ENCODE measurements around the gene CFAP119.
"Not testable (repeated sequence)": the region's sequence is repeated elsewhere in the genome, so short reads cannot be mapped to it uniquely, and the experiment has no call there.

The CFAP119 gene

DNA sequence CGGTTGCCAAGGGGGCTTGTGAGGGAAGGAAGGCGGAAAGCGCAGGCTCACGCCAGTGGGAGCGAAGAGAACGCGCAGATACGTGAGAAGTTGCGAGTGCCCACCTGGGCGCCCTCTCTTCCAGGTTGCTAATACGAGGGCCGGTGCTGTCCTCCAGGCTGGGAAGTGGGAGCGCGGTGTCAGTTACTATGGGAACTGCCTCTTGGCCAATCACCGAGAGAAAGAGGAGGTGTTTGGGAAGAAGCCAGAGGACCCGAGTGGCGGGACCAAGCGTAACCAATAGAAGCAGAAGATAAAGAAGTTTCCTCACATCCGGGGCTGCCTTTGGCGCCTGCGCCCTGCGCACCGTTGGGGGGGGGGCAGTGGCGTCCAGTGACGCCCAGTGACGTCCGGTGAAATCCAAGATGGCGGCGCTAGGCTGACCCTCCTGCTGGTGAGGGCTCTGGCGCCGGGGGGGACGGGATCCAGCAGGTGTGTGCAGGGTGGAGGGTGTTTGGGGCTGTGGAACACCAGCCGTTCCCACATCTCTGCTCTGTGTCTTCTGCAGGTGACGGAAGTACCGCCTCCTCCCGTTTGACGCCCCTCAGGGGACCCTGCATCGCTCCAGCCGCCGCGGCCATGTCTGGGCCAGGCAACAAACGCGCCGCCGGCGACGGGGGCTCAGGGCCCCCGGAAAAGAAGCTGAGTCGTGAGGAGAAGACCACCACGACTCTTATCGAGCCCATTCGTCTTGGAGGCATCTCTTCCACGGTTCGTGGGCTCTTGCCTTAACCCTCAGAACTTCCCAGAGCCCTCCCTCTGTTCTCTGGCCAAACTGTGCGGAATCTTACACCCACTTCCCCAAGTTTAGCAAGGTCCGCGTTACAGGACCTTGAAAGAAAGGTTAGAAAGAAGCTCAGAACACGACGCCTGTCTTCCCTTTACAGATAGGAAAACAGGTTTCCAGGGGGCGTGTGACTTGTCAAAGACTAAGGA, at the start of gene CFAP119, which contains the start of gene RNF40:
Gene CFAP119, minus strand, starts transcription at position 135 of the 975 bp plus-strand sequence. CDS start 314 bp downstream, outside the sequence.
Gene RNF40, plus strand, starts transcription at position 395 of the 975 bp plus-strand sequence. Its CDS starts 224 bp downstream, at position 619.
- DNase-seq (ENCODE audit: extremely low read depth, low read depth), result peak; percentile 94
- no peak for TF ChIP-seq CTCF (IDR thresholded peaks at IDR 0.05; ENCODE audit: low read depth, low read length)

GRCh38 chr16:30809675-30810074, 47.8 kb upstream of the CFAP119 start:
- not testable (repeated sequence) for DNase-seq (ENCODE audit: extremely low read depth, low read depth)

GRCh38 chr16:30808890-30809426, 47.1 kb upstream of the CFAP119 start:
- not testable (repeated sequence) for DNase-seq (ENCODE audit: extremely low read depth, low read depth)

DNA sequence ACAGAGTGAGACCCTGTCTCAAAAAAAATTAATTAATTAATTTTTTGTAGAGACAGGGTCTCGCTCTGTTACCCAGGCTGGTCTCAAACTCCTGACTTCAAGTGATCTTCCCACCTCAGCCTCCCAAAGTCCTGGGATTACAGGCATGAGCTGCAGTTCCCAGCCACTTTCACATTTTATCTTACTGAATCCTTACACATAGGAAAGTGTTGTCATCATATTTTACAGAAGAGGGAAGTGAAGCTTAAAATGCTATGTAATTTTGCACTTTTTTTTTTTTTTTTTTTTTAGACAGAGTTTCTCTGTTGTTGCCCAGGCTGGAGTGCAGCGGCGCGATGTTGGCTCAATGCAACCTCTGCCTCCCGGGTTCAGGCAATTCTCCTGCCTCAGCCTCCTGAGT, 46.3 kb upstream of the CFAP119 start:
- no peak for DNase-seq (ENCODE audit: extremely low read depth, low read depth)
- TF ChIP-seq CTCF (IDR thresholded peaks at IDR 0.05; ENCODE audit: low read depth, low read length), result no peak

DNA sequence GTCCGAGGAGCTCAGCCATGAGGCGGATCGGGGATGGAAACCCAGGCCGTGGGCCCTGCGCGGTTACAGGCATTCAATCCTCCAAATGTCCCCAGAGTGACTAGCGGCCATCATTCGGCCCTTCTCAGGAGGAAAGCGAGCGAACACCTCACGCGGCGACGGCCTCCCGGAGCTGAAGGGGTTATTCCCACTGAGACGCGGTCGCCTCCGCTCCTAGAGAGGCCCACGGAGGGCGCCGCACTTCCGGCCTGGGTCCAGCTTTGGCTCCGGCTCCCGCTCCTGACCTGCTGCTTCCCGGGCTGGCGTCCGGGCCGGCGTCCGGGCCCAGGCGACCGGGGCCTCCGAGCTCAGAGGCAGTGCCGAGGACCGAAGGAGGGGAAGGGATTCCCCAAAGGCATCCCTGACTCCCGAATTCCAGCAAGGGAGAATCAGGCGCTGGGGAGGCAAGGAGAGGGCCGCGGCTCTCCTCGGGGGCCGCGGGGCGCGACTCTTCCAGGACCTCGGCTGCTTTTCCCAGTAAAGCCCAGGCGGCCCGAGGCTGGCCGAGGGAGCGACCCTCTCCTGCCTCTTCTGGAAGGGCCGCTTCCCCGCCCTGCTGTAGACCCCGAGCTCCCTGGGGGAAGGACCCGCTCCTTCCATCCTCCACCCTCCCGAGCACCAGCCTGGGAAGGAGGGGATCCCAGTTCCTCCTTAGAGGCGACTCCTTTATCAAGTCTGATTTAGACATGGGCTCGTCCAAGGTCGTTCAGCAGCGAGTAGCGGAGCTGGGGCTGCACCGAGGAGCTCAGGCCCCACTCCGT, 43.7 kb upstream of the CFAP119 start:
- no peak; the same call in 1 of the 2 replicates for TF ChIP-seq CTCF (IDR thresholded peaks at IDR 0.05; ENCODE audit: low read depth, low read length)
- DNase-seq (ENCODE audit: extremely low read depth, low read depth), result peak; percentile 45

DNA sequence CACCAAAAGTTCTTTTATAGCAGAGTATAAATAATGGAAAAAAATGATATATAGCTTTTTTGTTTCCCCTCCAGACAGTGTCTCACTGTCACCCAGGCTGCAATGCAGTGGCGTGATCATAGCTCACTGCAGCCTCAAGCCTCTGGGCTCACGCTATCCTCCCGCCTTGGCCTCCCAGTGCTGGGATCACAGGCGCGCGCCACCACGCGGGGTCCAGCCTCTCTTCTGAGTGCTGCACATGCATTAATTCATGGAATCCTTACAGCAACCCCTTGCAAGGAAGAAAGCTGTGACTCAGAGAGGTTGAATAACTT, 43.2 kb upstream of the CFAP119 start:
- DNase-seq (ENCODE audit: extremely low read depth, low read depth), result no peak
- TF ChIP-seq CTCF (IDR thresholded peaks at IDR 0.05; ENCODE audit: low read depth, low read length), result no peak

GRCh38 chr16:30802936-30803335, 41.1 kb upstream of the CFAP119 start:
- no peak for DNase-seq (ENCODE audit: extremely low read depth, low read depth)
- no peak for TF ChIP-seq CTCF (IDR thresholded peaks at IDR 0.05; ENCODE audit: low read depth, low read length)

All from AG09319 (cell line).